Breast epithelium (tissue), 4 donors: Measurements from ENCODE around the gene DDC. TPM values are rescaled to one million over a fixed set of nuclear protein-coding genes. Genes with fewer than 3 reads are reported as not detected.
A peak's percentile ranks its signal among the peaks of the same experiment; 100 is the strongest.

Source experiments
- DNase-seq, 2 donors: peaks; one replicate each; pipeline ENCODE4 v3.0.0-alpha.2; 2019; ENCODE audit warnings: low spot score in 2 of 2
- H3K27ac ChIP-seq, 2 donors: fragments of 200-600 bp; sonication (generic) in 1 of 2; one replicate each; pipeline ENCODE4 v1.5.1; 2016 to 2019; ENCODE audit warnings: mild to moderate bottlenecking in 1 of 2
- H3K27me3 ChIP-seq, 2 donors: fragments of 200-600 bp; sonication (generic) in 1 of 2; one replicate each; pipeline versions ENCODE4 v1.5.1 to v1.6.0; 2017 to 2019; ENCODE audit warnings: control low read depth in 1 of 2, mild to moderate bottlenecking in 1 of 2
- H3K36me3 ChIP-seq: fragments of 200-600 bp; one replicate; pipeline ENCODE4 v1.5.1; 2019
- H3K4me1 ChIP-seq, 2 donors: fragments of 200-600 bp; sonication (generic); one replicate each; pipeline ENCODE4 v1.5.1; 2016 to 2019; ENCODE audit warnings: control low read depth in 1 of 2
- H3K4me3 ChIP-seq, 3 donors: fragments of 200-600 bp; sonication (generic); 1 replicate in 2 of 3; 2 replicates in 1 of 3; pipeline ENCODE4 v1.5.1; 2016 to 2019; ENCODE audit warnings: mild to moderate bottlenecking in 3 of 3, moderate library complexity in 2 of 3
- H3K9me3 ChIP-seq, 2 donors: fragments of 200-600 bp; sonication (generic) in 1 of 2; one replicate each; pipeline ENCODE4 v1.5.1; 2016 to 2019; ENCODE audit warnings: control low read depth in 1 of 2
- POLR2A ChIP-seq: fragments of 450-650 bp; IDR thresholded peaks from one replicate; pipeline ENCODE4 v1.6.1; 2016; ENCODE audit warnings: antibody characterized with exemption, mild to moderate bottlenecking, moderate library complexity
- POLR2AphosphoS5 ChIP-seq, 3 donors: sonication (generic); formaldehyde crosslinking; IDR thresholded peaks; one replicate each; pipeline ENCODE4 v1.6.1; 2017; ENCODE audit warnings: antibody characterized with exemption in 3 of 3
- intact Hi-C: fragments of 100-400 bp; cut with DNase I; formaldehyde crosslinking; loops from one replicate; pipeline ENCODE4 v1.15.1; 2023; ENCODE audit warnings: low total_unique reads
- total RNA-seq, 3 donors: library from RNA; depleted of rRNA; stranded (reverse); fragments of >200 nt; gene quantifications; one replicate each; pipeline ENCODE4 v1.1.0, GENCODE V29; 2016
- TF ChIP-seq, protein P1 (sequence below), 3 donors: fragments of 450-650 bp; IDR thresholded peaks; one replicate each; pipeline ENCODE4 v1.5.1; 2016 to 2017; ENCODE audit warnings: antibody characterized with exemption in 3 of 3, mild to moderate bottlenecking in 3 of 3, moderate library complexity in 3 of 3

DDC gene
- total RNA-seq, 3 donors from 2014 or later = 0.29 to 0.33 TPM; not detected in 1

DNA sequence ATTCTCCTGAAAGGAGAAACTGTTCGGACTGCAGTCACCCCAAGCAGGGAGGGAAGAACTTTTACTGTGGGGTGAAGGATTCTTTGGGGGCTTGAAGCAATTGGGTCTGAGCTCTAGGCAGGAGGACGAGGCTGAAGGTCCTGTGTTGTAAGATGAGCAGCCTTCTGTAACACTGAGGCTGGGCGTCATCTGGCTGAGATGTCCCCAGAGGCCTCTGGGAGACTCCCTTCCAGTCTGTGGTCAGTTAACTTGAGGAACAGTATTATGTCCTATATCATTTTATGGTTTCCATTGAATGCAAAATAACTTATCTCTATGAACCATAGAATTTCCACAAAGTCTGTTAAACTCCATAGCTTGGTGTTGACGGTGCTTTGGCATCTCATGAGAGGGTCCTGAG is 141.3 kb downstream of the DDC start:
- TF ChIP-seq, protein P1, sequence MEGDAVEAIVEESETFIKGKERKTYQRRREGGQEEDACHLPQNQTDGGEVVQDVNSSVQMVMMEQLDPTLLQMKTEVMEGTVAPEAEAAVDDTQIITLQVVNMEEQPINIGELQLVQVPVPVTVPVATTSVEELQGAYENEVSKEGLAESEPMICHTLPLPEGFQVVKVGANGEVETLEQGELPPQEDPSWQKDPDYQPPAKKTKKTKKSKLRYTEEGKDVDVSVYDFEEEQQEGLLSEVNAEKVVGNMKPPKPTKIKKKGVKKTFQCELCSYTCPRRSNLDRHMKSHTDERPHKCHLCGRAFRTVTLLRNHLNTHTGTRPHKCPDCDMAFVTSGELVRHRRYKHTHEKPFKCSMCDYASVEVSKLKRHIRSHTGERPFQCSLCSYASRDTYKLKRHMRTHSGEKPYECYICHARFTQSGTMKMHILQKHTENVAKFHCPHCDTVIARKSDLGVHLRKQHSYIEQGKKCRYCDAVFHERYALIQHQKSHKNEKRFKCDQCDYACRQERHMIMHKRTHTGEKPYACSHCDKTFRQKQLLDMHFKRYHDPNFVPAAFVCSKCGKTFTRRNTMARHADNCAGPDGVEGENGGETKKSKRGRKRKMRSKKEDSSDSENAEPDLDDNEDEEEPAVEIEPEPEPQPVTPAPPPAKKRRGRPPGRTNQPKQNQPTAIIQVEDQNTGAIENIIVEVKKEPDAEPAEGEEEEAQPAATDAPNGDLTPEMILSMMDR (IDR thresholded peaks at IDR 0.05) = no peak
- TF ChIP-seq POLR2A = no peak
- TF ChIP-seq POLR2AphosphoS5 (IDR thresholded peaks at IDR 0.05) = no peak
- no peaks in the 10 kb centered on the region for H3K9me3 ChIP-seq

DNA sequence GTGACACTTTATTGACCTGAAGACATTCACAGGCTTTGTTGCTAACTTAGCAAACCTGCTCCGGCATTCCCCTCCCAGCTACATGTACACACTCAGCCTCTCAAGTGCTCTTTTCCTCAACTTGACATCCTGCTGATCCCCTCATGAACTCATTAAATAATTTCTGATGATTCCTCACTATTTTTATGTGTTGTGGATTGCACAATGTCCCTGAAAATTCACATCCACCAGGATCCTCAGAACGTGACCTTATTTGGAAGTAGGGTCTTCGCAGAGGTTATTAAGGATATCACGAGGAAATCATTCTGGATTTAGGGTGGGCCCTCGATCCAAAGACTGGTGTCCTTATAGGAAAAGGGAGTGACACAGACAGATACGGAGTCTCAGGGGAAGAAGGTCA is 142.3 kb downstream of the DDC start:
- Histone ChIP-seq H3K27ac (no peak overlapping the region), H3K27me3 (no peaks in the 10 kb centered on the region), H3K9me3 (no peaks in the 10 kb centered on the region), H3K4me1 (no peaks in the 10 kb centered on the region), H3K36me3 (no peaks in the 10 kb centered on the region), H3K4me3 (no peak overlapping the region)
- no peak for DNase-seq
- TF ChIP-seq POLR2AphosphoS5 (IDR thresholded peaks at IDR 0.05) (no peak), POLR2A (no peak)
- TF ChIP-seq, protein P1 (IDR thresholded peaks at IDR 0.05) = no peak
- intact Hi-C loops = no loop called here

More for the DNA sequence above, 141.3 kb downstream of the DDC start:
- Histone ChIP-seq H3K4me3 (no peak overlapping the region), H3K4me1 (no peaks in the 10 kb centered on the region), H3K36me3 (no peaks in the 10 kb centered on the region), H3K27ac (no peak overlapping the region), H3K27me3 (no peaks in the 10 kb centered on the region)
- DNase-seq = no peak
- intact Hi-C loops = no loop called here

DNA sequence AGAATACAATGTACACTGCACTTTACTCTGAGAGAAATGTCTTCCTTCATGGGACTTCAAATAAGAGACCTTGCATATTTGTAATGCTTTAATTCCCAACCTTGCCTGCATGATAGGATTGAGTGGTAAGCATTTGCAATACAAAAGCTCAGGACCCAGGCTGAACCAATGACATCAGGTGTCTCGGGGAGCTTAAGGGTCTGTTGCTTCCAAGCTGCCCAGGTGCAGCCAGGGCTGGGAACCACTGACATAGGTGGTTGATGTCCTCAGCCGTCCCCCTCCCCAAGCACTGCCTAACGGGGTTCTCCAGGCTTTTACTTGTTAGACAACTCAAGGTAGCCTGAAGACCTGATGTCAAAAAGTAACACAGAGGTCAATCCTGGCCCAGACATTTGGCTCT is 144.2 kb downstream of the DDC start:
- no peaks in the 10 kb centered on the region for H3K9me3 ChIP-seq
- no peaks in the 10 kb centered on the region for H3K27me3 ChIP-seq
- no peak for DNase-seq
- no peak overlapping the region for H3K27ac ChIP-seq
- no peak overlapping the region for H3K4me3 ChIP-seq
- H3K4me1 ChIP-seq = no peaks in the 10 kb centered on the region
- intact Hi-C loops = no loop called here
- no peak for TF ChIP-seq POLR2A
- H3K36me3 ChIP-seq = no peaks in the 10 kb centered on the region

DNA sequence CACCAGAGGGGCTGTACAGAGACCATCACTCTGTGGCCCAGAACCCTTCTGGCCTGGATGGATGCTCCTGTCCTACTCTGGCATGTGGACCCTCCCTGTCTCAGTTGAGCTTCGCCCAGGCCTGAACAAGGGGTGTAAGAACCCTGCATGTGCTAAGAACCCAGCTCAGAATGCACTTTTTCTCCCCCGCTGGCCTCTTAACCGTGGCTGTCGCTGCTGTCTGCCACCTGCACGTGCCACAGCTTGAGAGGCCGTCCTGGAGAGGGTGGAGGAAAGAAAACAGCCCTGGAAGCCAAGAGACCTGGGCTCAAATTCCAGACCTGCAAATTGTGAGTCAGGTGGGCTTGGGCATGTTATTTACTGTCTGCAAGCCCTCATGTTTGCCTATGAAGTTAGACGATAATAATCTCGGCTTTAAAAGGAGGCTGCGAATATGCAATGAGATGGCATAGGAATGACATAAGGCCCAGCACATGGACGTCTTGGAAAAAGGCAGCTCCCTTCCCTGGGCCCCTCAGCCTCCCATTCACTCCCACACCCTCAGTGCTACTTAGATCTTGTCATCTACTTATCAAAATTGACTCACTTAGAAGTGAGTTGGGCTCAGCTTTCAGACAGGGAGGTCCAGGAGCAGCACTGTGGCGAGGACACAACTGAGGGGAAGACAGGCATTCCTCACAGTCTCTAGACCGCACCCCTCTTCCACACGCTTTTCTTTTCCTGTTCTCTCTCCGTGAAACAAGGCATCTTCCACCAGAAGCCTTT is 146.5 kb downstream of the DDC start:
- no peak overlapping the region for H3K27ac ChIP-seq
- no peak overlapping the region for H3K4me3 ChIP-seq
- DNase-seq = no peak
- no peaks in the 10 kb centered on the region for H3K27me3 ChIP-seq
- H3K4me1 ChIP-seq = no peaks in the 10 kb centered on the region
- intact Hi-C loops = no loop called here
- no peak for TF ChIP-seq POLR2A
- TF ChIP-seq, protein P1 (IDR thresholded peaks at IDR 0.05) = no peak
- TF ChIP-seq POLR2AphosphoS5 (IDR thresholded peaks at IDR 0.05) = no peak
- H3K9me3 ChIP-seq = no peaks in the 10 kb centered on the region
- H3K36me3 ChIP-seq = no peaks in the 10 kb centered on the region

DNA sequence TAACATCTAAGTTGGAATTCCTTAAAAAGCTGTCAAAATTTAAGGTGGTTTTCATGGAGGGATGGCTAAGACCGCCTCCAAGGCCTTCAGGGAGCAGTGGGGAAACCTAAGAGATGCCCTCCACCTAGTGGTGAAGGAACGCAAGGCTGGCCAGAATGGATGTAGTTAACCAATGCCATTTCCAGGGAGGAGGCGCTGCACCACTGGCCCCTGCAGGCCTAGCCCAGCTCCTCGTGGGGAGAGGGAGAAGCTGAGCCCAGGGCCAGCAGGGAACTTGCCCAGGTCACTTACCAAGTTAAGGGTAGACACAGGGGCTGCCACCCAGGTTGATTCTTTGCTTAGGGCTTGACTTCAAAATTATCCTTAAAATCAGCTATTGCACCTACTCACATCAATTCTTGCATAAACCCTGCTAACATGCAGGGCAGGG is 147.1 kb downstream of the DDC start:
- DNase-seq = peak; percentile 39 to 59
- Histone ChIP-seq H3K27ac (no peak overlapping the region), H3K36me3 (no peaks in the 10 kb centered on the region), H3K4me3 (no peak overlapping the region), H3K4me1 (no peaks in the 10 kb centered on the region), H3K9me3 (no peaks in the 10 kb centered on the region), H3K27me3 (no peaks in the 10 kb centered on the region)
- TF ChIP-seq POLR2A = no peak
- TF ChIP-seq, protein P1 (IDR thresholded peaks at IDR 0.05) = peak; percentile 22 to 70 (median 66)
- intact Hi-C loops = no loop called here
